22Rv1 (cell line): ENCODE data around the gene GUCA1C.

Experiments
- ZFX ChIP-seq: fragments of 450-650 bp; IDR thresholded peaks from 2 replicates; pipeline ENCODE4 v1.6.1; 2017; ENCODE audit warnings: antibody characterized with exemption, borderline replicate concordance
- TF ChIP-seq, protein P1 (sequence below): fragments of 450-650 bp; IDR thresholded peaks from 2 replicates; pipeline ENCODE4 v1.5.1; 2017; ENCODE audit warnings: mild to moderate bottlenecking

DNA sequence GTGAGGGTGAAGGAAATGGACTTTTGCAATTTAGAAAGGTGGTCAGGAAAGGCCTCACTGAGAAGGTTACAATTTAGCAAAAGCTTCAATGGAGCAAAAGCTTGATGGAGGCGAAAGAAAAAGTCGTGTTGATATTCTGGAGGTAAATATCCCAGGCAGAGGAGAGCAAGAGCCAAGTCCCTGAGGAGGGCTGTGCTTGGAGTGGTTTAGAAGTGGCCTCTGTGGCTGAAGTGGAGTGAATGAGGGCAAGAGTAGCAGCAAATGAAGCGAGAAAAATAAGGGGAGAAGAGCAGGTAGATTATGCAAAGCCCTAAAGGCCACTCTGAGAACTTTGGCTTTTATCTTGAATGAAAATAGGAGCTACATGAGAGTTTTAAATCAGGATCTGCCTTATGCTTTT is 54.1 kb downstream of the GUCA1C start:
- TF ChIP-seq, protein P1, sequence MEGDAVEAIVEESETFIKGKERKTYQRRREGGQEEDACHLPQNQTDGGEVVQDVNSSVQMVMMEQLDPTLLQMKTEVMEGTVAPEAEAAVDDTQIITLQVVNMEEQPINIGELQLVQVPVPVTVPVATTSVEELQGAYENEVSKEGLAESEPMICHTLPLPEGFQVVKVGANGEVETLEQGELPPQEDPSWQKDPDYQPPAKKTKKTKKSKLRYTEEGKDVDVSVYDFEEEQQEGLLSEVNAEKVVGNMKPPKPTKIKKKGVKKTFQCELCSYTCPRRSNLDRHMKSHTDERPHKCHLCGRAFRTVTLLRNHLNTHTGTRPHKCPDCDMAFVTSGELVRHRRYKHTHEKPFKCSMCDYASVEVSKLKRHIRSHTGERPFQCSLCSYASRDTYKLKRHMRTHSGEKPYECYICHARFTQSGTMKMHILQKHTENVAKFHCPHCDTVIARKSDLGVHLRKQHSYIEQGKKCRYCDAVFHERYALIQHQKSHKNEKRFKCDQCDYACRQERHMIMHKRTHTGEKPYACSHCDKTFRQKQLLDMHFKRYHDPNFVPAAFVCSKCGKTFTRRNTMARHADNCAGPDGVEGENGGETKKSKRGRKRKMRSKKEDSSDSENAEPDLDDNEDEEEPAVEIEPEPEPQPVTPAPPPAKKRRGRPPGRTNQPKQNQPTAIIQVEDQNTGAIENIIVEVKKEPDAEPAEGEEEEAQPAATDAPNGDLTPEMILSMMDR: no peak
- no peak for TF ChIP-seq ZFX
